Vagina (tissue), 2 donors: ENCODE results near the gene FMNL2. TPM values are rescaled to one million over a fixed set of nuclear protein-coding genes. Genes with fewer than 3 reads are reported as not detected.

Experiments used
- DNase-seq, 2 donors: peaks; one replicate each; pipeline ENCODE4 v3.0.0-alpha.2; 2017; ENCODE audit errors: extremely low spot score in 2 of 2
- H3K27ac ChIP-seq: fragments of 200-600 bp; sonication (generic); one replicate; pipeline ENCODE4 v1.5.1; 2019
- H3K27me3 ChIP-seq: fragments of 200-600 bp; sonication (generic); one replicate; pipeline ENCODE4 v1.5.1; 2019
- H3K36me3 ChIP-seq, 2 donors: fragments of 200-600 bp; sonication (generic); one replicate each; pipeline ENCODE4 v1.5.1; 2017 to 2019
- H3K4me1 ChIP-seq: fragments of 200-600 bp; sonication (generic); one replicate; pipeline ENCODE4 v1.5.1; 2019
- H3K4me3 ChIP-seq, 2 donors: fragments of 200-600 bp; sonication (generic); 1 replicate in 1 of 2; 2 replicates in 1 of 2; pipeline ENCODE4 v1.5.1; 2016 to 2019
- H3K9me3 ChIP-seq: fragments of 200-600 bp; sonication (generic); one replicate; pipeline ENCODE4 v1.5.1; 2019
- POLR2A ChIP-seq, 2 donors: fragments of 450-650 bp; IDR thresholded peaks; one replicate each; pipeline ENCODE4 v1.6.1; 2017; ENCODE audit warnings: antibody characterized with exemption in 2 of 2, mild to moderate bottlenecking in 2 of 2, moderate library complexity in 2 of 2
- POLR2AphosphoS5 ChIP-seq, 2 donors: sonication (generic); formaldehyde crosslinking; IDR thresholded peaks; one replicate each; pipeline ENCODE4 v1.9.0; 2017; ENCODE audit warnings: antibody characterized with exemption in 2 of 2, mild to moderate bottlenecking in 2 of 2, low read depth in 1 of 2; ENCODE audit not compliant: insufficient read depth in 1 of 2
- intact Hi-C: fragments of 100-400 bp; cut with DNase I; formaldehyde crosslinking; loops from one replicate; pipeline ENCODE4 v1.15.1; 2023
- total RNA-seq: library from RNA; depleted of rRNA; stranded (reverse); fragments of >200 nt; gene quantifications from one replicate; pipeline ENCODE4 v1.2.3, GENCODE V29; 2016
- TF ChIP-seq, protein P1 (sequence below), 3 experiments: fragments of 450-650 bp in 2 of 3; fragments of 200-600 bp in 1 of 3; sonication (generic) in 1 of 3; IDR thresholded peaks; one replicate each; pipeline ENCODE4 v1.5.1; 2017 to 2019; ENCODE audit warnings: antibody characterized with exemption in 3 of 3, mild to moderate bottlenecking in 2 of 3, moderate library complexity in 2 of 3

FMNL2 gene
- total RNA-seq, 1 donor from 2014 or later: 35.4 TPM

DNA sequence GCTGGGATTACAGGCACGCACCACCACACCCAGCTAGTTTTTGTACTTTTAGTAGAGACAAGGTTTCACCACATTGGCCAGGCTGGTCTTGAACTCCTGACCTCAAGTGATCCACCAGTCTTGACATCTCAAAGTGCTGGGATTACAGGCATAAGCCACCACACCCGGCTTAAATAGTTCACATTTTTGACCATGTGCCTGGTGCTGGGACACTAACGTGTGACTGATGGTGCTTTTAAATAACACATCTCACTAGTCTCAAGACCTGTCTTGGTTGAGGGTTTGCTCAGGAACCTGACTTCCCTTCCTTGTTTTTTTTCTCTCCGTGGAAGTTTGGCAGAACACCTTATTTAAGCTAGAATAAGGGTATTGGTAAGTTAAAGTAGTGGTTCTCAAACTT is 8.5 kb downstream of the FMNL2 start:
- Histone ChIP-seq H3K9me3 (no peaks in the 10 kb centered on the region), H3K4me3 (no peak overlapping the region), H3K4me1 (peaks cover 6% of the 10 kb centered on the region), H3K27me3 (no peaks in the 10 kb centered on the region), H3K36me3 (no peaks in the 10 kb centered on the region), H3K27ac (no peak overlapping the region)
- TF ChIP-seq, protein P1, sequence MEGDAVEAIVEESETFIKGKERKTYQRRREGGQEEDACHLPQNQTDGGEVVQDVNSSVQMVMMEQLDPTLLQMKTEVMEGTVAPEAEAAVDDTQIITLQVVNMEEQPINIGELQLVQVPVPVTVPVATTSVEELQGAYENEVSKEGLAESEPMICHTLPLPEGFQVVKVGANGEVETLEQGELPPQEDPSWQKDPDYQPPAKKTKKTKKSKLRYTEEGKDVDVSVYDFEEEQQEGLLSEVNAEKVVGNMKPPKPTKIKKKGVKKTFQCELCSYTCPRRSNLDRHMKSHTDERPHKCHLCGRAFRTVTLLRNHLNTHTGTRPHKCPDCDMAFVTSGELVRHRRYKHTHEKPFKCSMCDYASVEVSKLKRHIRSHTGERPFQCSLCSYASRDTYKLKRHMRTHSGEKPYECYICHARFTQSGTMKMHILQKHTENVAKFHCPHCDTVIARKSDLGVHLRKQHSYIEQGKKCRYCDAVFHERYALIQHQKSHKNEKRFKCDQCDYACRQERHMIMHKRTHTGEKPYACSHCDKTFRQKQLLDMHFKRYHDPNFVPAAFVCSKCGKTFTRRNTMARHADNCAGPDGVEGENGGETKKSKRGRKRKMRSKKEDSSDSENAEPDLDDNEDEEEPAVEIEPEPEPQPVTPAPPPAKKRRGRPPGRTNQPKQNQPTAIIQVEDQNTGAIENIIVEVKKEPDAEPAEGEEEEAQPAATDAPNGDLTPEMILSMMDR (IDR thresholded peaks at IDR 0.05): no peak
- TF ChIP-seq POLR2A (IDR thresholded peaks at IDR 0.05): no peak
- TF ChIP-seq POLR2AphosphoS5 (IDR thresholded peaks at IDR 0.05; ENCODE audit: insufficient read depth in 1 of 2, low read depth in 1 of 2): no peak
- intact Hi-C loops: loop anchor here (10.0 kb wide), 1 partner anchor 51 kb away; no protein-coding TSS in a partner anchor
- no peak for DNase-seq

DNA sequence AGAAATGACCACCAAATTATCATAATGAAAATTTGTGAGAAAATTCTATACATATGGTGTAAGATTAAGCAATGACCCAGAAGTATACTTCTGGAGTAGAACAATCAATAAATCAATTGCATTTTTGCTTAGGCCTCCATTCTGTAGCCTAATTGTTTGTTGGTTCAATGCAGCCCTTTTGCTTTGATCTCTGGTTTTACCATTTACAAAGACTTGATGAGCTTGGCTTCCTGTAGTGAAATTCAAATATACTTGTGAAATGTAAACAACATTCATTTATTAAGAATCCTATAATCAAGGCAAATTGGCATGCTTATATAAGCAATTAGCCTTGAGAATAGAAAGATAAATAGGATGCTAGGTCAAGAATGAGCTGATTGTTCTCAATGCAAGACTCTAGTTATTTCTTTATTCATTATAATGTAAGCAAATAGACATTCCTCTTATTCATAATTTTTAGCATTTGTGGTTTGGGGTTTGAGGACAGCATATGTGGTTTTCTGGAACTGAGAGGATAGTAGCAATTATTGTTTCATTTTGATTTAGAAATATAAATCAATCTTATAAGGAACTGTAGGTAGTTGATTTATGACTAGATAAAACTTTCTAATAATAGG is 9.7 kb downstream of the FMNL2 start:
- peaks cover 6% of the 10 kb centered on the region for H3K4me1 ChIP-seq
- H3K27me3 ChIP-seq: no peaks in the 10 kb centered on the region
- DNase-seq: no peak
- H3K27ac ChIP-seq: no peak overlapping the region
- H3K36me3 ChIP-seq: no peaks in the 10 kb centered on the region
- no peak for TF ChIP-seq POLR2A (IDR thresholded peaks at IDR 0.05)
- TF ChIP-seq POLR2AphosphoS5 (IDR thresholded peaks at IDR 0.05; ENCODE audit: insufficient read depth in 1 of 2, low read depth in 1 of 2): no peak
- TF ChIP-seq, protein P1 (IDR thresholded peaks at IDR 0.05): no peak
- no peaks in the 10 kb centered on the region for H3K9me3 ChIP-seq
- no peak overlapping the region for H3K4me3 ChIP-seq
- intact Hi-C loops: loop anchor here (10.0 kb wide), 1 partner anchor 50 kb away; no protein-coding TSS in a partner anchor

DNA sequence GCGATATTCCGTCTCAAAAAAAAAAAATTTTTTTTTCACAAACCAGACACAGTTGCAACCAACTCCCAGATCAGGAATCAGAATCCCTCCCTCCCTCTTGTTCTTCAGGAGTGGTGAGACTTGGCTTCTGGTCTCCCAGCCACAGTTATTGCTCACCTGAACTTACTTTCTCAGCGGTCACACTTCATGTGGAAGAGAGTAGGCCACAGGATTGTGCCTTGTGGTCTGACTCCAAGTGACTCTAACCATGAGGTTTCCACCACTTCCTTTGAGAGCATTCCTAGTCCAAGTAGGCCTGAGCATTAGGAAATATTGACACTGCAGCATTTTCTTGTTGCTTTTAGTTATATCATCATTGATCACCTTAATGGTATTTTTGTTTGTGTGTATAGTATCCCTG is 12.1 kb downstream of the FMNL2 start:
- Histone ChIP-seq H3K27me3 (no peaks in the 10 kb centered on the region), H3K27ac (no peak overlapping the region), H3K9me3 (no peaks in the 10 kb centered on the region), H3K4me3 (no peak overlapping the region), H3K36me3 (no peaks in the 10 kb centered on the region), H3K4me1 (peaks cover 6% of the 10 kb centered on the region)
- intact Hi-C loops: loop anchor here (10.0 kb wide), 1 partner anchor 48 kb away; no protein-coding TSS in a partner anchor
- DNase-seq: no peak
- TF ChIP-seq POLR2A (IDR thresholded peaks at IDR 0.05): no peak

DNA sequence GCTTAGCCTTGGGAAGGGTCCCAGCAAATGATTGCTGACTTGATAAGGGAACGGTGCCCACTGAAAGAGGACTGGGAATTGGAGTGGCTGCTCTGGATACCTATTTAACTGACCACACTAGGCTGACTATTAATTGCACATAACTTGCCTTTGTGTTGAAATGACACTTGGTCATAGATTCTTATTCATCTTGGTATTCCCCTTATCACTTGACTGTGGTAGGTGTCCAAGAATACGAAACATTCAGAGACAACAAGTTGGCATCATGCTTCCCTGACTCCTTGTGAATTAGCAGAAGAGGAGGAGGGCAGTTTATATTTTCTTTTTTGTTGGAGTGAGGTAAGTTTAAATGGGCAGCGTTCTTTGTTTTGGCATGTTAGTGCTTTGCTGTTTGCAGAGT is 13.4 kb downstream of the FMNL2 start:
- Histone ChIP-seq H3K27ac (no peak overlapping the region), H3K36me3 (no peaks in the 10 kb centered on the region), H3K4me3 (no peak overlapping the region), H3K4me1 (peaks cover 6% of the 10 kb centered on the region), H3K9me3 (no peaks in the 10 kb centered on the region), H3K27me3 (no peaks in the 10 kb centered on the region)
- DNase-seq: no peak
- TF ChIP-seq POLR2AphosphoS5 (IDR thresholded peaks at IDR 0.05; ENCODE audit: insufficient read depth in 1 of 2, low read depth in 1 of 2) (no peak), POLR2A (IDR thresholded peaks at IDR 0.05) (no peak)
- TF ChIP-seq, protein P1 (IDR thresholded peaks at IDR 0.05): no peak
- intact Hi-C loops: loop anchor here (10.0 kb wide), 1 partner anchor 46 kb away; no protein-coding TSS in a partner anchor

DNA sequence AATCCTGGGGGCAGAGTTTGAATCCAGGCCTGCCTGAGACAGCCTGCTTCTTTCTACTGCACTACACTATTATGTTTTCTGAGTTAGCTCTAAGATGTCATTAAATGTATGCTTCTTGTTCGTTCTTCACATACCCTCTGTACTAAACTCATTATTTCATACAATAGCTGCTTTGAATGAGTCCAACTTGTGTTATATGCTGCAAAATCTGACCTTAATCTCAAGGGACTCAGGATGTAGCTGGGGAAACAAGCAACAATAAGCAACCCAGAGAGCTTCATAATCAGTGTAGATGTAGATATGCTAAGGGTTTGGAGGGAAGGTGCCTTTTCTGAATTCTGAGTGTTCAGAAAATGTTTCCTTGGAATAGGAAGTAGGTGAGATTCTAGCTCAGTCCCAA is 14.4 kb downstream of the FMNL2 start:
- TF ChIP-seq POLR2AphosphoS5 (IDR thresholded peaks at IDR 0.05; ENCODE audit: insufficient read depth in 1 of 2, low read depth in 1 of 2) (no peak), POLR2A (IDR thresholded peaks at IDR 0.05) (no peak)
- TF ChIP-seq, protein P1 (IDR thresholded peaks at IDR 0.05): no peak
- intact Hi-C loops: loop anchor here (10.0 kb wide), 1 partner anchor 45 kb away; no protein-coding TSS in a partner anchor
- Histone ChIP-seq H3K4me3 (no peak overlapping the region), H3K27me3 (no peaks in the 10 kb centered on the region), H3K36me3 (no peaks in the 10 kb centered on the region), H3K4me1 (peaks cover 13% of the 10 kb centered on the region), H3K27ac (no peak overlapping the region), H3K9me3 (no peaks in the 10 kb centered on the region)
- no peak for DNase-seq
